Measurements from ENCODE around the gene OST4.
"Not testable (repeated sequence)": the region's sequence is repeated elsewhere in the genome, so short reads cannot be mapped to it uniquely, and the experiment has no call there.

OST4 gene

DNA sequence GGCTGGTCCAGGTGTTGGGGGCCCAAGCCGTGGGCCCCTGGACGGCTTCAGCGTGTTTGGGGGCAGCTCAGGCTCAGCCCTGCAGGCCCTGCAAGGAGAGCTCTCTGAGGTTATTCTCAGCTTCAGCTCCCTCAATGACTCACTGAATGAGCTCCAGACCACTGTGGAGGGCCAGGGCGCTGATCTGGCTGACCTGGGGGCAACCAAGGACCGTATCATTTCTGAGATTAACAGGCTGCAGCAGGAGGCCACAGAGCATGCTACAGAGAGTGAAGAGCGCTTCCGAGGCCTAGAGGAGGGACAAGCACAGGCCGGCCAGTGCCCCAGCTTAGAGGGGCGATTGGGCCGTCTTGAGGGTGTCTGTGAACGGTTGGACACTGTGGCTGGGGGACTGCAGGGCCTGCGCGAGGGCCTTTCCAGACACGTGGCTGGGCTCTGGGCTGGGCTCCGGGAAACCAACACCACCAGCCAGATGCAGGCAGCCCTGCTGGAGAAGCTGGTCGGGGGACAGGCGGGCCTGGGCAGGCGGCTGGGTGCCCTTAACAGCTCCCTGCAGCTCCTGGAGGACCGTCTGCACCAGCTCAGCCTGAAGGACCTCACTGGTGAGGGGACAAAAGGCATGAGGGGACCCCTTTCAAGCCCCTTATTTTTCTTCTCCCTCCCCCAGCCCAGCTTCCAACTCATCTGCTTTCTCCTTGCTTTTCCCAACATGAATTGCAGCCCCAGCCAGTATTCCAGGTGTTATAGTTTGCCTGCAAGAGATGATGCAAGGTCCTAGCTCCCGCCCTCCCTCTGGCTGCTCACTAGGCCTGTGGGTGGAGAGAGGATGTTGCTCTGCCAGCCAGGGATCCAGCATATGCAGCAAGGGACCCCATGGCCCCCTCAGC is 12.2 kb upstream of the OST4 start:
- H3K9ac ChIP-seq (ENCODE audit: low read length), result no peak overlapping the region
- peaks cover 10% of the 10 kb centered on the region; the same call in 1 of the 2 replicates for H3K27me3 ChIP-seq (ENCODE audit: control insufficient read depth, insufficient read depth, low read length)
- H3K27ac ChIP-seq (ENCODE audit: low read depth, low read length), result no peak overlapping the region
- H3K9me3 ChIP-seq (ENCODE audit: control insufficient read depth, insufficient read depth, low read depth, low read length), result no peaks in the 10 kb centered on the region
- no peaks in the 10 kb centered on the region for H3K36me3 ChIP-seq (ENCODE audit: control insufficient read depth, insufficient read depth, low read length)
- H3K4me1 ChIP-seq (ENCODE audit: control insufficient read depth, insufficient read depth, low read length), result peaks cover 25% of the 10 kb centered on the region
- H3K4me3 ChIP-seq (ENCODE audit: low read depth, low read length), result no peak overlapping the region

DNA sequence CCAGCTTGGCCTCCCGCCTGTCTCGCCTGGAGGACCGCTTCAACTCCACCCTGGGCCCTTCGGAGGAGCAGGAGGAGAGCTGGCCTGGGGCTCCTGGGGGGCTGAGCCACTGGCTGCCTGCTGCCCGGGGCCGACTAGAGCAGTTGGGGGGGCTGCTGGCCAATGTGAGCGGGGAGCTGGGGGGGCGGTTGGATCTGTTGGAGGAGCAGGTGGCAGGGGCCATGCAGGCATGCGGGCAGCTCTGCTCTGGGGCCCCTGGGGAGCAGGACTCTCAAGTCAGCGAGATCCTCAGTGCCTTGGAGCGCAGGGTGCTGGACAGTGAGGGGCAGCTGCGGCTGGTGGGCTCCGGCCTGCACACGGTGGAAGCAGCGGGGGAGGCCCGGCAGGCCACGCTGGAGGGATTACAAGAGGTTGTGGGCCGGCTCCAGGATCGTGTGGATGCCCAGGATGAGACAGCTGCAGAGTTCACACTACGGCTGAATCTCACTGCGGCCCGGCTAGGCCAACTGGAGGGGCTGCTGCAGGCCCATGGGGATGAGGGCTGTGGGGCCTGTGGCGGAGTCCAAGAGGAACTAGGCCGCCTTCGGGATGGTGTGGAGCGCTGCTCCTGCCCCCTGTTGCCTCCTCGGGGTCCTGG is 11.4 kb upstream of the OST4 start:
- H3K27ac ChIP-seq (ENCODE audit: low read depth, low read length), result no peak overlapping the region
- no peak overlapping the region for H3K9ac ChIP-seq (ENCODE audit: low read length)

DNA sequence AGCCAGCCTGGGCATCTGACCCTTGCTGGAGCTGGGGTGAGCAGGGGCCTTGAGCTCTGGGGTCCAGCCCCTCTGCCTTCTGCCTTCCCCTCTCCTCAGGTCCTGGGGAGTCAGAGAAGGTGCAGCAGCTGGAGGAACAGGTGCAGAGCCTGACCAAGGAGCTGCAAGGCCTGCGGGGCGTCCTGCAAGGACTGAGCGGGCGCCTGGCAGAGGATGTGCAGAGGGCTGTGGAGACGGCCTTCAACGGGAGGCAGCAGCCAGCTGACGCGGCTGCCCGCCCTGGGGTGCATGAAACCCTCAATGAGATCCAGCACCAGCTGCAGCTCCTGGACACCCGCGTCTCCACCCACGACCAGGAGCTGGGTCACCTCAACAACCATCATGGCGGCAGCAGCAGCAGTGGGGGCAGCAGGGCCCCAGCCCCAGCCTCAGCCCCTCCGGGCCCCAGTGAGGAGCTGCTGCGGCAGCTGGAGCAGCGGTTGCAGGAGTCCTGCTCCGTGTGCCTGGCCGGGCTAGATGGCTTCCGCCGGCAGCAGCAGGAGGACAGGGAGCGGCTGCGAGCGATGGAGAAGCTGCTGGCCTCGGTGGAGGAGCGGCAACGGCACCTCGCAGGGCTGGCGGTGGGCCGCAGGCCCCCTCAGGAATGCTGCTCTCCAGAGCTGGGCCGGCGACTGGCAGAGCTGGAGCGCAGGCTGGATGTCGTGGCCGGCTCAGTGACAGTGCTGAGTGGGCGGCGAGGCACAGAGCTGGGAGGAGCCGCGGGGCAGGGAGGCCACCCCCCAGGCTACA is 10.7 kb upstream of the OST4 start:
- Histone ChIP-seq H3K27ac (ENCODE audit: low read depth, low read length) (no peak overlapping the region), H3K4me1 (ENCODE audit: control insufficient read depth, insufficient read depth, low read length) (peaks cover 25% of the 10 kb centered on the region), H3K36me3 (ENCODE audit: control insufficient read depth, insufficient read depth, low read length) (no peaks in the 10 kb centered on the region), H3K9me3 (ENCODE audit: control insufficient read depth, insufficient read depth, low read depth, low read length) (no peaks in the 10 kb centered on the region), H3K27me3 (ENCODE audit: control insufficient read depth, insufficient read depth, low read length) (peaks cover 3% of the 10 kb centered on the region; the same call in 1 of the 2 replicates), H3K4me3 (ENCODE audit: low read depth, low read length) (no peak overlapping the region), H3K9ac (ENCODE audit: low read length) (no peak overlapping the region)

More for the DNA sequence above, 11.4 kb upstream of the OST4 start:
- H3K4me3 ChIP-seq (ENCODE audit: low read depth, low read length), result no peak overlapping the region
- no peaks in the 10 kb centered on the region for H3K9me3 ChIP-seq (ENCODE audit: control insufficient read depth, insufficient read depth, low read depth, low read length)
- peaks cover 28% of the 10 kb centered on the region for H3K4me1 ChIP-seq (ENCODE audit: control insufficient read depth, insufficient read depth, low read length)
- peaks cover 10% of the 10 kb centered on the region; the same call in 1 of the 2 replicates for H3K27me3 ChIP-seq (ENCODE audit: control insufficient read depth, insufficient read depth, low read length)
- H3K36me3 ChIP-seq (ENCODE audit: control insufficient read depth, insufficient read depth, low read length), result no peaks in the 10 kb centered on the region

DNA sequence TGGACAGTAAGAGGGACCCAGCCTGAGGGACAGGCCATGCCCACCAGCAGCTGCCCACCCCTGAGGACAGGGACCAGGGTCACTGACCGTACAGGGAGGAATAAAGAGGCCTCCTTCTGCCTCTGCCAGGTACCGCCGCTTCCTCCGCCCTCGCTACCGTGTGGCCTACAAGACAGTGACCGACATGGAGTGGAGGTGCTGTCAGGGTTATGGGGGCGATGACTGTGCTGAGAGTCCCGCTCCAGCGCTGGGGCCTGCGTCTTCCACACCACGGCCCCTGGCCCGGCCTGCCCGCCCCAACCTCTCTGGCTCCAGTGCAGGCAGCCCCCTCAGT is 9.1 kb upstream of the OST4 start:
- Histone ChIP-seq H3K9ac (ENCODE audit: low read length) (no peak overlapping the region), H3K27ac (ENCODE audit: low read depth, low read length) (no peak overlapping the region), H3K36me3 (ENCODE audit: control insufficient read depth, insufficient read depth, low read length) (no peaks in the 10 kb centered on the region), H3K4me3 (ENCODE audit: low read depth, low read length) (no peak overlapping the region), H3K9me3 (ENCODE audit: control insufficient read depth, insufficient read depth, low read depth, low read length) (no peaks in the 10 kb centered on the region), H3K4me1 (ENCODE audit: control insufficient read depth, insufficient read depth, low read length) (peaks cover 25% of the 10 kb centered on the region), H3K27me3 (ENCODE audit: control insufficient read depth, insufficient read depth, low read length) (no peaks in the 10 kb centered on the region)

DNA sequence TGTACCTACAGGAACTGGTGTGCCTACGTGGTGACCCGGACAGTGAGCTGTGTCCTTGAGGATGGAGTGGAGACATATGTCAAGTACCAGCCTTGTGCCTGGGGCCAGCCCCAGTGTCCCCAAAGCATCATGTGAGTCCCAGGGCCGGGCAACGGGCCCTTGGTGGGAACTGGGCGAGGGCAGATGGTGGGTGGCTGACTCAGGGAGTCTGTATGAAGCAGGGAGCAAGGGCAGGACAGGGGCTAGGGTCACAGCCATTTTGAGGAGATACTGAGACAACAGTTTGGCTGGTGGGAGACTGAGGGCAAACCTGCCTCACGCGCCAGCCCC is 8.7 kb upstream of the OST4 start:
- peaks cover 21% of the 10 kb centered on the region for H3K4me1 ChIP-seq (ENCODE audit: control insufficient read depth, insufficient read depth, low read length)
- H3K36me3 ChIP-seq (ENCODE audit: control insufficient read depth, insufficient read depth, low read length), result no peaks in the 10 kb centered on the region
- no peak overlapping the region for H3K9ac ChIP-seq (ENCODE audit: low read length)
- no peak overlapping the region for H3K27ac ChIP-seq (ENCODE audit: low read depth, low read length)
- H3K9me3 ChIP-seq (ENCODE audit: control insufficient read depth, insufficient read depth, low read depth, low read length), result no peaks in the 10 kb centered on the region
- H3K4me3 ChIP-seq (ENCODE audit: low read depth, low read length), result no peak overlapping the region
- H3K27me3 ChIP-seq (ENCODE audit: control insufficient read depth, insufficient read depth, low read length), result no peaks in the 10 kb centered on the region

DNA sequence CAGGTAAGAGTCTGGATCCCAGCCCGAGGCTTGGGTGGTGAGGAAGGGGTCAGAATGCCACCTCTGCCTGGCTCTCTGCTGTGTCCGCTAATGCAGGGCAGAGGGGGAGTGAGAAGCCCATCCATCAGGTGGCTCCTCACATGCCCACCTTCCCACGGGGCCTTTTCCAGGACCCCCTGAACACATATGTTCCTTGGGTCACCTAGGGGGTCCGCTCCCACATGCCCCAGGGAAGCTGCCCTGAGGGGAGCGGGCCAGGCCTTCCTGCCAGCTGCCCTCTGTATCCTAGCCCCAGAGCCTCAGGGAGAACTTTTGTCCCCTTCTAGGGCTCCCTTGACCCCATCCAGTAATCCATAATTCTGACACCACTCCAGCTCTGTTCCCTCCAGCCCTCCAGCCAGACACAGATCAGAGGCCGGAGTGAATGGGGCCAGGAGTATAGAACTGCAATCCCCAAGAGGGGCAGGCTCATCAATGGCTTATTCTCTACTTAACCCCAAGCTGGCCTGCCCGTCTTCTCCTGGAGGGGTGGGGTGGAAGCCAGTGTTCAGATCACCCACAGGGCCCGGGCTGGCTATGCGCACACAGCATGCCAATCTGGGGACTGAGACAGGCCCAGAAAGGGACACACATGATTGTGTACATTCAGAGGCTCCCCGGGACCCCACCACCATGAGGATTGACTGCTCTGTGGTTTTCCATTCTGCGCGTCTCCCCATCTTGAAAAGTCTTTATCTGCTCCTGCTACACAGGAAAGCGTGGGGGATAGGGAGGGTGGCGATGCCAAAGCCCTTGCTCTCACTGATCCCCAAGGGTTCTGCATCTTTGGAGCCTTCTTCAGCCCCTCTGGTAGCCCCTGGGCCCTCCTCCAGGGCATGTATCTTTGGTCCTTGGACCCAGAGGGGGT is 8.0 kb upstream of the OST4 start:
- Histone ChIP-seq H3K27me3 (ENCODE audit: control insufficient read depth, insufficient read depth, low read length) (no peaks in the 10 kb centered on the region), H3K9ac (ENCODE audit: low read length) (no peak overlapping the region), H3K4me1 (ENCODE audit: control insufficient read depth, insufficient read depth, low read length) (peaks cover 21% of the 10 kb centered on the region), H3K9me3 (ENCODE audit: control insufficient read depth, insufficient read depth, low read depth, low read length) (no peaks in the 10 kb centered on the region), H3K27ac (ENCODE audit: low read depth, low read length) (no peak overlapping the region), H3K4me3 (ENCODE audit: low read depth, low read length) (no peak overlapping the region), H3K36me3 (ENCODE audit: control insufficient read depth, insufficient read depth, low read length) (no peaks in the 10 kb centered on the region)

DNA sequence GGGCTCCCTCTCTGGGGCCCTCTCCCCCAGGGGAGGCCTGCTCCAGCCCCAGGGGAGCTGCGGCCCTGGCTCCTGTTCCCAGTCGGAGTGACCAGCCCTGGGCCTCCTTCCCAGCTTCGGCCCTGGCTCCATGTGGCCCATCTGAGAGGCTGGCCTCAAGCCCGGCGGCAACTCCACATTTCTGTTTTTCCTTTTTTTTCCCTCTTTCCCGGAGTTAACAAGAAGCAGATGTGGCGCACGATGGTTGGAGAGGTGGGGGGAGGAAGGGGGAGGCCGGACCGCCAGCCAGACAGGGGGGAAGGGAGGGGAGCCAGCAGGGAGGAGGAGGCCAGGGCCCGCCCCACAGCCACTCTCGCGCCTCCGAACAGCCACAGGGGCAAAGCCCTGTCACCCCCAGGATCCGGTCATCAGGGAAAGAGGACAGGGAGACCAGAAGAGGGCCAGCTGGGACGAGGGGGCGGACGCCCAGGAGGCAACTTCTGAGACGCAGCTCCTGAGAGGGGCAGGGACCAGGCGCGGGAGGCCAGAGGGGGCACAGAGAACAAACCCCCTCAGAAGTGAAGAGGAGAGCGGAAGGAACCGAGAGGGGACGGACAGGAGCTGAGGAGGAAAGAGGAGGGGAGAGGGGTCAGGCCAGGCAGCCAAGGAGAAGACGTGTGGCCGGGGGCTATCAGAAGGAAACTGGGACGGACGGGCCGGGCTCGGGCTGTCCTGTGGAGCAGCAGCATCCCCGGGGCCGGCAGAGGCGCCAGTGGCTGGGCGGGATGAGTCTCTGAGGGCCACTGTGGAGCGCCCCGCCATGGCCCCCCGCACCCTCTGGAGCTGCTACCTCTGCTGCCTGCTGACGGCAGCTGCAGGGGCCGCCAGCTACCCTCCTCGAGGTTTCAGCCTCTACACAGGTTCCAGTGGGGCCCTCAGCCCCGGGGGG is 7.1 kb upstream of the OST4 start, which contains the start of gene EMILIN1:
EMILIN1 (plus strand) TSS at position 349 of the 928 bp plus-strand sequence; CDS start at position 800, 451 bp downstream.
- Histone ChIP-seq H3K36me3 (ENCODE audit: control insufficient read depth, insufficient read depth, low read length) (no peaks in the 10 kb centered on the region), H3K27me3 (ENCODE audit: control insufficient read depth, insufficient read depth, low read length) (no peaks in the 10 kb centered on the region), H3K4me1 (ENCODE audit: control insufficient read depth, insufficient read depth, low read length) (peaks cover 21% of the 10 kb centered on the region), H3K9ac (ENCODE audit: low read length) (peak within 1 kb of the TSS; percentile 48), H3K4me3 (ENCODE audit: low read depth, low read length) (0 out of 2 replicates have a peak within 1 kb of the TSS, but pooled peaks have one; percentile 30), H3K9me3 (ENCODE audit: control insufficient read depth, insufficient read depth, low read depth, low read length) (no peaks in the 10 kb centered on the region), H3K27ac (ENCODE audit: low read depth, low read length) (no peak within 1 kb of the TSS)

DNA sequence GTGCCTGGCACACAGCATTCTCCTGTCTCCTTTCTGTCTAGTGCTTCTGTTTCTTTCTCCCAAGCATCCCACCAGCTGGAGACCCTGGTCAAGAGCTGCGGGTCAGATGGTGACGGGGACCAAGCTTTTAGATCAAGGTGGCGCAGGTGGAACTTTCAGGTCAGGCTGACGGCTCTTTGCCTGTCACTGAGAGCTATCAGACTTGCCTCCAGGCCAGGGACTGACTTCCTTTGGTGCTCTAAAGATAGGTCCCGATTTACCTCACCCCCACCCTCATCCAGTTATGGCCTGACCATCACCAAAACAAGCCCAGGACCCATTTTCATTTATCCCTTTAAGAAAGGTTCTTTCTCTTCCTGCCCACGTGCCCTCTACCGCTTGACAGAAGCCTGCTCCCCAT is 5.8 kb upstream of the OST4 start:
- no peak overlapping the region for H3K27ac ChIP-seq (ENCODE audit: low read depth, low read length)
- H3K4me3 ChIP-seq (ENCODE audit: low read depth, low read length), result no peak overlapping the region
- peaks cover 29% of the 10 kb centered on the region for H3K4me1 ChIP-seq (ENCODE audit: control insufficient read depth, insufficient read depth, low read length)
- no peaks in the 10 kb centered on the region for H3K36me3 ChIP-seq (ENCODE audit: control insufficient read depth, insufficient read depth, low read length)
- no peaks in the 10 kb centered on the region for H3K27me3 ChIP-seq (ENCODE audit: control insufficient read depth, insufficient read depth, low read length)
- no peak overlapping the region for H3K9ac ChIP-seq (ENCODE audit: low read length)
- no peaks in the 10 kb centered on the region for H3K9me3 ChIP-seq (ENCODE audit: control insufficient read depth, insufficient read depth, low read depth, low read length)

DNA sequence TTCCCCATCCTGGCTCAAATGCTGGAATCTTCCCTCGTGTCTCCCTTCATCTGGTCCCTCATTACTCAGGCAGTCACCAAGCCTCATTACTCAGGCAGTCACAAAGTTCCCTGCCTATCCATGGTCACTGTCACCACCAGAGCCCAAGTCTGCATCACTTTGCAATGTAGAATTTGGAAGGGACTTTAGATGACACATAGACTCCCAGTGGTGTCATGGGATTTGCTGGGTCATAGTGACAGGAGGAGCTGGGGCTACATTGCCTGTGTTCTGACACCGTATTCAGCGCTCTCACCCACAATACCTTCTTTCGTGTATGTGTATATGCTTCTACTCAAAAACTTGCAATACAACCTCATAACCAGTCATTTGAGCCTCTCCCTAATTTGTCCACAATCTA is 4.9 kb upstream of the OST4 start:
- Histone ChIP-seq H3K9ac (ENCODE audit: low read length) (no peak overlapping the region), H3K27ac (ENCODE audit: low read depth, low read length) (no peak overlapping the region), H3K9me3 (ENCODE audit: control insufficient read depth, insufficient read depth, low read depth, low read length) (no peaks in the 10 kb centered on the region), H3K36me3 (ENCODE audit: control insufficient read depth, insufficient read depth, low read length) (no peaks in the 10 kb centered on the region), H3K27me3 (ENCODE audit: control insufficient read depth, insufficient read depth, low read length) (no peaks in the 10 kb centered on the region), H3K4me3 (ENCODE audit: low read depth, low read length) (no peak overlapping the region), H3K4me1 (ENCODE audit: control insufficient read depth, insufficient read depth, low read length) (peaks cover 25% of the 10 kb centered on the region)

DNA sequence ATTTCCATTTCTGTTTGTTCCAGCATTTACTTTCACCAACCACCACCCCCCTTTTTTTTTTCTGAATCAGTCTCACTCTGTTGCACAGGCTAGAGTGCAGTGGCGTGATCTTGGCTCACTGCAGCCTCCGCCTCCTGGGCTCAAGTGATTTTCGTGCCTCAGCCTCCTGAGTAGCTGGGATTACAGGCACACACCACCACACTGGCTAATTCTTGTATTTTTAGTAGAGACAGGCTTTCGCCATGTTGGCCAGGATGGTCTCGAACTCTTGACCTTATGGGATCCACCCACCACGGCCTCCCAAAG is 4.1 kb upstream of the OST4 start:
- peaks cover 23% of the 10 kb centered on the region for H3K4me1 ChIP-seq (ENCODE audit: control insufficient read depth, insufficient read depth, low read length)
- H3K27me3 ChIP-seq (ENCODE audit: control insufficient read depth, insufficient read depth, low read length), result not testable (repeated sequence)

More for the DNA sequence above, 4.1 kb upstream of the OST4 start:
- not testable (repeated sequence) for H3K9me3 ChIP-seq (ENCODE audit: control insufficient read depth, insufficient read depth, low read depth, low read length); H3K36me3 ChIP-seq (ENCODE audit: control insufficient read depth, insufficient read depth, low read length); H3K27ac ChIP-seq (ENCODE audit: low read depth, low read length); H3K4me3 ChIP-seq (ENCODE audit: low read depth, low read length); H3K9ac ChIP-seq (ENCODE audit: low read length)

All from HUES6 (cell line).